Right lobe of liver (tissue), 4 donors: Measurements from ENCODE around the gene SPINT3.

Experiments used
- POLR2A ChIP-seq: fragments of 450-650 bp; IDR thresholded peaks from one replicate; pipeline ENCODE4 v1.6.1; 2017; ENCODE audit warnings: antibody characterized with exemption, mild to moderate bottlenecking
- TF ChIP-seq, protein P1 (sequence below), 4 donors: fragments of 200-600 bp in 3 of 4; fragments of 450-650 bp in 1 of 4; IDR thresholded peaks; one replicate each; pipeline versions ENCODE4 v1.5.1 to v1.8.0; 2016 to 2022; ENCODE audit warnings: antibody characterized with exemption in 4 of 4, mild to moderate bottlenecking in 2 of 4
- donor health status: DM: no; HTN: no; CAD: no.
- donor health status: DM: no; HTN: no; CAD: no.
- donor health status: DM: no; HTN: yes; CAD: no.

DNA sequence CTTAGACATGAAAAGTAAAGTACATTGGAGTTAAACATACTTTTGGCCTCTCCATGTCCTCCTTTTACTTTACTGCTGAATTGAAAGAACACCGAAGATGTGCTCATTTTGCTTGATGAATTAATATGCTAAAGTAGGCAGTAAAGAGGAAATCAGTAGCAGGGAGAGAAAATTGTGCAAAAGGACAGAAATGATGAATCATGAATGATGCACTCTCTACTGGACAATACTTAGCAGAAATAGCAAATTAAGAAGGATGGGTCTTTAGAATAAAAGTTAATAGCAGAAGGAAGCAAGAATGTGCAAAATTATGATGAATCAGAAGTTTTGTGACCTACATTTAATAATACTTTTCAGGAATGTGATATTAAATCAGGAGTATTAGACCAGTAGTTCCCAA lies 8.4 kb upstream of the SPINT3 start:
- TF ChIP-seq, protein P1, sequence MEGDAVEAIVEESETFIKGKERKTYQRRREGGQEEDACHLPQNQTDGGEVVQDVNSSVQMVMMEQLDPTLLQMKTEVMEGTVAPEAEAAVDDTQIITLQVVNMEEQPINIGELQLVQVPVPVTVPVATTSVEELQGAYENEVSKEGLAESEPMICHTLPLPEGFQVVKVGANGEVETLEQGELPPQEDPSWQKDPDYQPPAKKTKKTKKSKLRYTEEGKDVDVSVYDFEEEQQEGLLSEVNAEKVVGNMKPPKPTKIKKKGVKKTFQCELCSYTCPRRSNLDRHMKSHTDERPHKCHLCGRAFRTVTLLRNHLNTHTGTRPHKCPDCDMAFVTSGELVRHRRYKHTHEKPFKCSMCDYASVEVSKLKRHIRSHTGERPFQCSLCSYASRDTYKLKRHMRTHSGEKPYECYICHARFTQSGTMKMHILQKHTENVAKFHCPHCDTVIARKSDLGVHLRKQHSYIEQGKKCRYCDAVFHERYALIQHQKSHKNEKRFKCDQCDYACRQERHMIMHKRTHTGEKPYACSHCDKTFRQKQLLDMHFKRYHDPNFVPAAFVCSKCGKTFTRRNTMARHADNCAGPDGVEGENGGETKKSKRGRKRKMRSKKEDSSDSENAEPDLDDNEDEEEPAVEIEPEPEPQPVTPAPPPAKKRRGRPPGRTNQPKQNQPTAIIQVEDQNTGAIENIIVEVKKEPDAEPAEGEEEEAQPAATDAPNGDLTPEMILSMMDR (IDR thresholded peaks at IDR 0.05), result no peak
- TF ChIP-seq POLR2A, result no peak
